ENCODE results near the gene MAG. TPM values are rescaled to one million over a fixed set of nuclear protein-coding genes. Genes with fewer than 3 reads are reported as not detected.
A peak's percentile ranks its signal among the peaks of the same experiment; 100 is the strongest.

Gene MAG
- total and polyA plus RNA-seq, 2 of the 13 experiments (the other 11 are each of a cell fraction or from before 2014, with no cell fraction given) = 0.20 to 1.3 TPM

GRCh38 chr19:35253316-35254286 lies 38.4 kb upstream of the MAG start (continued):
- TF ChIP-seq HNF1A (IDR thresholded peaks at IDR 0.05; ENCODE audit: low read depth) = no peak
- no peak; the same call in 1 of the 2 replicates for TF ChIP-seq HNF1A (CRISPR knock-in tag; IDR thresholded peaks at IDR 0.05; ENCODE audit: borderline replicate concordance)
- TF ChIP-seq ZKSCAN5 (CRISPR knock-in tag; IDR thresholded peaks at IDR 0.05) = no peak
- TF ChIP-seq GABPB1 (CRISPR knock-in tag; IDR thresholded peaks at IDR 0.05) = no peak
- no peak for TF ChIP-seq JUND (CRISPR knock-in tag; IDR thresholded peaks at IDR 0.05)
- no peak for TF ChIP-seq ZBTB3 (CRISPR knock-in tag; IDR thresholded peaks at IDR 0.05; ENCODE audit: borderline replicate concordance, low read depth)
- TF ChIP-seq MAZ (IDR thresholded peaks at IDR 0.05; ENCODE audit: borderline replicate concordance, low read depth, low read length) = no peak
- 0 out of 2 replicates have a peak, but pooled peaks have one; percentile 23 for TF ChIP-seq MAZ (CRISPR knock-in tag; IDR thresholded peaks at IDR 0.05; ENCODE audit: low read depth)
- peak; percentile 24; the same call in 1 of the 2 replicates for TF ChIP-seq RFX1 (IDR thresholded peaks at IDR 0.05)
- TF ChIP-seq ZNF24 (IDR thresholded peaks at IDR 0.05) = no peak
- TF ChIP-seq ELK4 (CRISPR knock-in tag; IDR thresholded peaks at IDR 0.05; ENCODE audit: borderline replicate concordance) = no peak
- no peak for TF ChIP-seq ZNF329 (CRISPR knock-in tag; IDR thresholded peaks at IDR 0.05; ENCODE audit: low read depth)
- TF ChIP-seq ZNF367 (CRISPR knock-in tag; IDR thresholded peaks at IDR 0.05; ENCODE audit: borderline replicate concordance) = no peak
- TF ChIP-seq NCOA1 (CRISPR knock-in tag; IDR thresholded peaks at IDR 0.05) = no peak
- TF ChIP-seq ZSCAN25 (CRISPR knock-in tag; IDR thresholded peaks at IDR 0.05) = peak; percentile 37; the same call in 1 of the 2 replicates
- TF ChIP-seq MEF2D (CRISPR knock-in tag; IDR thresholded peaks at IDR 0.05) = no peak
- TF ChIP-seq NBN (conservative IDR thresholded peaks at IDR 0.05) = no peak
- TF ChIP-seq KDM3A (CRISPR knock-in tag; IDR thresholded peaks at IDR 0.05; ENCODE audit: low read depth) = no peak
- no peak for TF ChIP-seq ZNF598 (CRISPR knock-in tag; IDR thresholded peaks at IDR 0.05; ENCODE audit: borderline replicate concordance)
- TF ChIP-seq ZNF562 (CRISPR knock-in tag; IDR thresholded peaks at IDR 0.05; ENCODE audit: borderline replicate concordance) = no peak
- TF ChIP-seq ZNF382 (CRISPR knock-in tag; IDR thresholded peaks at IDR 0.05; ENCODE audit: borderline replicate concordance) = no peak
- no peak; the same call in 1 of the 2 replicates for TF ChIP-seq ZSCAN9 (CRISPR knock-in tag; IDR thresholded peaks at IDR 0.05; ENCODE audit: borderline replicate concordance)
- TF ChIP-seq NFE2L2 (IDR thresholded peaks at IDR 0.05; ENCODE audit: low read length) = no peak
- no peak for TF ChIP-seq HOXA7 (CRISPR knock-in tag; IDR thresholded peaks at IDR 0.05)
- TF ChIP-seq KAT8 (CRISPR knock-in tag; IDR thresholded peaks at IDR 0.05) = 0 out of 2 replicates have a peak, but pooled peaks have one; percentile 22
- TF ChIP-seq CERS6 (CRISPR knock-in tag; IDR thresholded peaks at IDR 0.05) = no peak
